Stimulated activated naive CD4-positive, alpha-beta T cell (primary cell): Measurements from ENCODE around the gene PDE8B.

Source experiments
- DNase-seq, 6 experiments: peaks; one replicate each; lab custom pipeline; 2025; lab: John Stamatoyannopoulos, UW

PDE8B gene

DNA sequence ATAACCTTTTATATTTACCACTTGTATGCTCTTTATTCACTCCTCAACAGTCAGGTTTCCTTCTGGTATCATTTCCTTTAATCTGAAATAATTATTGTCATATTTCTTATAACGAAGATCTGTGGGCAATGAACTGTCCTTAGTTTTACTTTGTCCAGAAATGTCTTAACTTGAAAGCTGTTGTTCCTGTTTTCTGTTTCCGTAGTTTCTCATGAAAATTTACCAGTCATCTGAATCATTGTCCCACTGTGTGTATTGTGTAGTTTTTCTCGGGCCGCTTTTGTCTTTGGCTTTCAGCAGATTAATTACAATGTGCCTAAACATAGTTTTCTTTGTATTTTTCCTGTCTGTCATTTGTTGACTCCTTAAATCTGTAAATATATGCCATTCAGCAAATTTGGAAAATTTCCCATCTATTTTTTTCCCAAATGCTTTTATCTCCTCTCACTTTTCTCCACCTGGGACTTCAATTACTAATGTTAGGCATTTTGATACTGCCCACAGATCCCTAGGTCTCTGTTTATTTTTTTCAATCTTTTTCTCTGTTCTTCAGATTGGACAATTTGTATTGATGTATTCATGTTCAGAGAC is 74.9 kb downstream of the PDE8B start:
- no peak for DNase-seq

GRCh38 chr5:77292026-77292757 is 81.7 kb downstream of the PDE8B start:
- DNase-seq = no peak

- no peak for DNase-seq
Observed at GRCh38 chr5:77294185-77294584, 83.7 kb downstream of the PDE8B start.

- no peak for DNase-seq
Observed at GRCh38 chr5:77295863-77296378, 85.4 kb downstream of the PDE8B start.

GRCh38 chr5:77298146-77298545 is 87.7 kb downstream of the PDE8B start:
- DNase-seq = no peak

GRCh38 chr5:77300451-77300850 is 90.0 kb downstream of the PDE8B start:
- DNase-seq = no peak

GRCh38 chr5:77301447-77301883 is 91.0 kb downstream of the PDE8B start:
- DNase-seq = no peak

DNA sequence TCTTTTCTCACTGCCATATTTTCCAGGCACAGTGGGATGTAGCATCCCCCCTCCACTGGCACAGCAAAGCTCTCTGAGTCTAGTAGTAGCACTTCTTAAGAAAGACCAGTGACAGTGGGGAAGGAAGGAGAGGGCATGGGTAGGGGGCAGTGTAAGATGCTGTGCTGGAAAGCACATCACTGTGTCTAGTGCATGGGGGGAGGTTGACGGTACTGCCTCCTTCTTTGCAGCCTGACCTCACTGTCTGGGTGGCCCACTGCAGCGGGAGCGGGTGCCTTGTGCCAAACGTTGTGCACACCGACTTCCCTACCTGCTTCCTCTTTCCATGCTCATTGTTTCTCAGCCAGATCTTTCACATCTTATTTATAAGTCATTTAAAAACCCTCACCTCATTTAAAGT is 91.8 kb downstream of the PDE8B start:
- DNase-seq = no peak

DNA sequence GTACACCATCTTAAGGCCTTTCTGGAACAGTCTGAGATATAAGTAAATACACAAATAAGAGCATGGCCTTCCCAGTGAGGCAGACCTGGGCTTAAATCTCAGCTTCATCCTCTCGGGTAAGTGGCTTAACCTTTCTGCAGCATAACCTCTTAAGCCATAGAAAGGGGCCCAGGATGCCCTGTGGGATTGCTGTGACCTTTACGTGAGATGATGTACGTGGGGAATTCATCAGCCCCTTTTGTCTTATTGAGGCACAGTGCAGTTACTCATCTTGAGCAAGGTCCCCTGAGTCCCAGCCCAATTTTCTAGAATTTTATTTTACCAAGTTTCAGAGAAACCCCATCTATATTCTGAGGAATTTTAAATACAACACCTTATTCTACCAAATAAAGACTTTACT is 92.2 kb downstream of the PDE8B start:
- no peak for DNase-seq

- DNase-seq = no peak
Observed at GRCh38 chr5:77304388-77304787, 93.9 kb downstream of the PDE8B start.

DNA sequence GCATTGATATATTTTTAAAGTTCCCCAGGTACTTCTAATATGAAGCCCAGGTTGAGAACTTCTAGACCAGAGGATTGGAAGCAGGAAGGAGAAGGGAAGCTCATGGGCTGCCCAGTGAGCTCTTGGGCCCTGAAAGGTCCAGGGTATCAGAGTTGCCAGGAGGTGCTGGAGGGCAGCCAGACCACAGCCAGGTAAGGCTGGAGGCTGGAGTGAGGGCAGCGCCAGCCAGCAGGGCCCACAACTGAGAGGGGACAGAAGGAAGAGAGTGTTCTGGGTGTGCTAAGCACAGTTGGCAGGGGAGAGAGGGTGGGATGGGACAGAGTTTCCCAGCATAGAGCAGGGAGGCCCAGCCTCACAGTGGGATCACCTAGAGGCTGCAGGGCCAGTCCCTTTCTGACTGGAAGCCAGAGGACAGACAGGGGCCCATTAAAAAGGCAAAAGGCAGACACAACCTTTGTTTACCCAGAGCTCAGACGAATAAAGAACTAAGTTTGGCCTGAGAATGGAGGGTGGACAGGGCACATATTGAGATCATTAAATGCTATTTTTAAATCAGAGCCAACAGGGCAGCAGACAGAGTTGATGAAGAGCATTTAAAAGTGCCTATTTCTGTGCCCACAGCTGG is 94.9 kb downstream of the PDE8B start:
- DNase-seq = no peak

DNA sequence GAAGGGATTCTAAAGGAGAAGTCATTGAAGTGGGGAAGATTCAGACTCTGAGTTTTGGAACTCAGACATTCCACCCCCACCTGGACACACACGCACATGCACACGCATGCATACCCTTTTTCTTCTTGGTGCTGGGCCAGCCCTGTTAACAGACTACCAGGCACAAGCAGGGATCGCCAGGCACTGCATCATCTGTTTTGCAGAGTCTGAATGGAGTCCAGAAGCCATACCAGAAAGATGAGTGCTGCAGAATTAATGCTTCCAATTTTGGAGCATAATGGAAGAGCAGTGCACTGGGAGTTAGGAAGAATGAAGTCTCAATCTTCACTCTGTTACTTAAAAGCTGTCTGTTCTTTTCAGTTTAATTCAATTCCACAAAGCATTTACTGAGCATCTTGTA is 95.5 kb downstream of the PDE8B start:
- DNase-seq = no peak

- no peak for DNase-seq
Observed at GRCh38 chr5:77306531-77306930, 96.1 kb downstream of the PDE8B start.

DNA sequence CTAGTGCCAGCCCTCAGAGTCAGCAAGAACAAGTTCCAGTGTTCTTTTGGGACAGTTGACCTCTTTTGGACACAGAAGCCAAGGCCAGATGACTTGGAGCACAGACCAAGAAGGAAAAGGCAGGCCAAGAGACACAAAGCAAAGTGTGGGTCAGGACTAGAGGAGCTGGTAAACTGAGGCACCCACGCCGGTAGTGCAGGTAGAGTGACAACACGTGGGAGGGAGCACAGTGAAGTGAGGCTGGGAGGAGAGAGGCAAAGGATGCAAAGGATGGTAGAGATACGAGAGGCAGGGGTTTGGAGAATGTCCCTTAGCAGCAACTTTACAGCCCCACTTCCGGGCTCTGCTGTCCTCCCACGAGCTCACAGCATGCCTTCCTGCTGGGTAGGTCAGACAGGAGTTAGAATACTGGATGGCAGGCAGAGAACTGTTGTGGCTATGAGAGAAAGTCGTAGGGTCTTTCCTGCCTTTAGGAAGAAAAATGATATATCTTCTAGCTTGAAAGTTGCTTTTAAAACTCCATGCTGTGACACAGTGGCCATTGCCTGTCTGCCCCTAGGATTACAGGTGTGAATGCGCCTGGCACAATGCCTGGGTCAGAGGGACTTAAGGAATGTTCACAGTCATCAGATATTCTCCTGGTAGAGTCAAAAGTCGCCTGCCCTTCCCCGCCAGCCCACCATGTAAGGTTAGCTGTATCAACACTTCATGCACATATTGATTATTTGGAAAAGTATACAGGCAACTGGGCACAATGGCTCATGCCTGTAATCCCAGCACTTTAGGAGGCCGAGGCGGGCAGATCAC is 97.9 kb downstream of the PDE8B start:
- no peak for DNase-seq

- no peak for DNase-seq
Observed at GRCh38 chr5:77309140-77309539, 98.7 kb downstream of the PDE8B start.

GRCh38 chr5:77310494-77311213 is 100.2 kb downstream of the PDE8B start:
- DNase-seq = no peak

DNA sequence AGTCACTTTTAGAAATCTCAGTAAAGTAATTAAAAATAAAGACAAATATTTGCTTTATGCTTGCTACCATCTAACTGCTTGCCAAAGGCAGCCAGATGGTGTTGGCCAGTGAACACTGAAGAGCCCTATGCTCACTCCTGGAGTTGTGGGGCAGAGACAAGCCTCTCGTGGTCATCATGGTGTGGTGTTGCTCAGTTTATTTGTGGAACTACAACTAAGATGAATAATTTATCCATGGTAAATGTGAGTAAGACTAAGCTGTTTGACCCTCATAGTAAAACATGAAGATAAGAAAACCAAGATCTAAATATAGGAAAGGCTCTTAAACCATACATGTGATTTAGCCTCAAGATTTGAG is 100.7 kb downstream of the PDE8B start:
- no peak for DNase-seq

DNA sequence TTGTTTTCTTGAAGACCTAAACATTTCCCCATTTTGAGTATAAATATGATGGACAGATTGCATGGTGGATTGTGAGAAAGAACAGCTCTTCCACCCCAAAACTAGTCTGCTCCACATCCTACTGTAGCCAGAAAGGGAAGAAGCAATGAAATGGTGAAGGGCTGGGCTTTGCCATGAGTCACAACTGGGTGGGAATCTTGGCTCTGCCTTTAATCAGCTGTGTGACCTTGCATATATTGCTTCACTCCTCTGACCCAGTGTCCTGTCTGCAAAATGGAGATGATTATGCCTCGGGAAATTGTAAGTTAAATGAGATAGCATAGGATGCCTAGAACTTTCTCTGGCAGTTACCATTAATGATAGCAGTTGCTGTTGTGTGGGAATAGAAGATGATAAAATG is 101.9 kb downstream of the PDE8B start:
- DNase-seq = no peak

- no peak for DNase-seq
Observed at GRCh38 chr5:77316871-77317661, 106.6 kb downstream of the PDE8B start.

DNA sequence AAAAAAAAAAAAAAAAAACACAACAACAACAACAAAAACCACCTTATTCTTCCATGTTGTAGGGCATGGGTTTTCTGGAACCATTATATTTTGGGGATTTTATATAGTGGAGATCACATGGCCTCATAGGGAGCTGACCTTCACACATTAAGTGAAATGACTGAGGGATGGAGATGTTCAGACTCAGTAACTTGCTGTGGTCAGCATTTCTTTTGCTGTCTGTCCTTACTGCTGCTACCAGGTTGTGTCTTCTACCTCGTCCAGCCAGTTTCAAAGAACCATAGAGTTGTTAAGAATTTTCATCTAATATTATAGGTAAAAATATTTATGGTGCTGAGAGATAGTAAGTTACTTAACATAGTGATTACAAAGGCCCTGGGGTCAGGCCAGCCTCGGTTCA is 107.6 kb downstream of the PDE8B start:
- DNase-seq = no peak
